Measurements from ENCODE around the gene DNASE1.
"Not testable (repeated sequence)": the region's sequence is repeated elsewhere in the genome, so short reads cannot be mapped to it uniquely, and the experiment has no call there.

Gene DNASE1

DNA sequence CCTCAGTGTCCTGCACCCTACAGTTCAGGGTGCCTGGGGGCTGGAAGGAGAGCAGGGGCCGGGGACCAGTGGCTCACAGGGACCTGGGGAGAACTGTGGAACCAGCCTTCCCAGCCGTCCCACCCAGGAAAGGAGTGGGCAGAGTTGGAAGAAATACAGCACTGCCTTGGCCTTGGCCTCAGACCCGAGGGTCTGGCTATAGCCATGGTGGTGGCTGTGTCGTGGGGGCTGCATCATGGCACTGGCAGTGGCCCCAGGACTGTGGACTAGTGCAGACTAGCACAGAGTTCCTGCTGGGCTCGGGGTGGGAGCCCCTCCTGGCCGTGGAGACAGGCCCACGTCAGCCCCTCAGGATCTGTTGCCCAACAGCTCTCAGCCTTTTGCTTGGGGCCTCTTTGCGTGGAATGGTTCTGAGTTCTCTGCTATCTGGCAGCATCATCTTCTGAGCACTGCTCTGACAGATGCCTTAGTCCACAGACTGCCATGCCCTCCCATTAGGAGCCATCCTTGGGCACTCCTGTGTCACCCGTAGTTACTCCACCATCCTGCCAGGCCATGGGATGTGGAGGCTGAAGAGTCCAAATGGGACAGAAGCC is 12.6 kb upstream of the DNASE1 start:
- DNase-seq: no peak

DNA sequence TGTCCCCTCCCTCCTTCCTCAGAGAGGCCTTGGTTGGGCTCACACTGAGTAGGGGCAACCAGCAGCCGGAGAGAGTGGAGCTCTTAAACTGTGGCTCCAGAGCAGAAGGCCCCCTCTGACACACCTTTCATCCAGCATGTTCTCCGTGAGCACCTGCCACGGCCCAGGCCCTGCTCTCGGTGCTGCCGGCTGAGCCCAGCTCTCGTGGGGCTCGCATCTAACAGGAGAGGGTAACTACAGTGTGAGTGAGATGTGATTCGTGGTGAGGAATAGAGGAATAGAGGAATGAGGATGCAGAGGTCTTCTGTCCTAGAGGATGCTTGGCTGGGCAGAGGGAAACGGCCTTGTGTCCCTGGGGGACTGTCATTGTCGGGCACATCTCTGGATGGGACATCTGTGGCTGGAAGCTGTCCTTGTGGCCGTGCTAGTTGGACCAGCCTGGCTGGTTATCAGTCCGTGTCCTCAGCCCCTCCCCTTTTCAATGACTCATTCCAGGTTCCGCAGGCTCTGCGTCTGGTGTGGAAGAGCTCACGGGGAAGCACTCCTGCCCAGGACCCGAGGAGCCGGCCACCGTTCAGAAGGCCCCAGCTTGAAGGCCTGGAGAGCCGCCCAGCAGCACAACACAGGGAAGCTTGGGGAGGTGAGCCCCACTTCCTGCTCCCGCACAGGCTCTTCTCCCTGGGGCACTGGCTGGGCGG is 11.9 kb upstream of the DNASE1 start:
- DNase-seq: no peak

DNA sequence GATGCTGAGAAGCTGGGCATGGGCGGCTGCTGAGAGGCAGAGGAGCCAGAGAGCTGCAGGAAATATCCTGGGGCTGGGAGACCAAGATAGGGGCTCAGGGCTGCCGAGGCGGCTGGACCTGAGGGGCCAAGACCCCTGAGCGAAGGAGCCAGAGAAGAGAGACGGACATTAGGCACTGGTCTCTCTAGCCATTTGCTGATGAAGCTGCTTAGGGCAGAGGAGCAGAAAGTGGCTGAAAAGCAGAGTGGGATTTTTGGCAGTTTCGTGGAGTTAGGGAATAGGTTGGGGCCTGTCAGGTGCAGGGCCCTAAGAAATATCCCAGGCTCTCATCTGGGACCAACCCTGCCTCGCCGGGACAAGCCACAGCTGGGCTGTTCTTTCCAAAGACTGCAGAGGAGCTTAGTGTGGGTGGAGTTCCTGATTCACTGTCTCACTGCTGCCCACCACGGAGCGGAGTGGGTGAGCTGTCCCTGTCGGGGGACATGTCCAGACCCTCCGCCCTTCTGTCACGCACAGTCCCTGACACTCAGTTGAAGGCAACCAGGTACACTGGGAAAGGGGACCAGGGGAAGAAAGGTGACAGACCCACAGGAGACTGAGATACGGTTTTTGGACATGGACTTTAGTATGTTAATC is 11.3 kb upstream of the DNASE1 start:
- no peak for DNase-seq

DNA sequence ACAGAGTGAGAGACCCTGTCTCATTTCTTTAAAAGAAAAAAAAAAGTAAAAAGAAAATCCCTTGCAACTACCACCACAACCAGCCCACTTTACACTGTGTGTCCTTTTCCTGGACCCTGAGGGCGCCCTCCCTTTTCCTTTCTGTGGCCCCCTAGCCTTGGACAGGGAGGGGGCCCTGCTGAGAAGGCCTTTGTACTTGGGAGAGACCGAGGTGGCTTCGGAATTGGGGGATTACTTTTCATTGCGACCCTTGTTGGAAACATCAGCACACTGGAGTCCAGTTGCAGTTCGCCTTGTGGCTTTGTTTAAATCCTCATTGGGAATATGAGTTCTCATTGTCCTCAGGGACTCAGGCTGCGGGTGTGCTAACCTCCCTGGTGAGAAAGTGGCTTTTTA is 9.4 kb upstream of the DNASE1 start:
- no peak for DNase-seq

DNA sequence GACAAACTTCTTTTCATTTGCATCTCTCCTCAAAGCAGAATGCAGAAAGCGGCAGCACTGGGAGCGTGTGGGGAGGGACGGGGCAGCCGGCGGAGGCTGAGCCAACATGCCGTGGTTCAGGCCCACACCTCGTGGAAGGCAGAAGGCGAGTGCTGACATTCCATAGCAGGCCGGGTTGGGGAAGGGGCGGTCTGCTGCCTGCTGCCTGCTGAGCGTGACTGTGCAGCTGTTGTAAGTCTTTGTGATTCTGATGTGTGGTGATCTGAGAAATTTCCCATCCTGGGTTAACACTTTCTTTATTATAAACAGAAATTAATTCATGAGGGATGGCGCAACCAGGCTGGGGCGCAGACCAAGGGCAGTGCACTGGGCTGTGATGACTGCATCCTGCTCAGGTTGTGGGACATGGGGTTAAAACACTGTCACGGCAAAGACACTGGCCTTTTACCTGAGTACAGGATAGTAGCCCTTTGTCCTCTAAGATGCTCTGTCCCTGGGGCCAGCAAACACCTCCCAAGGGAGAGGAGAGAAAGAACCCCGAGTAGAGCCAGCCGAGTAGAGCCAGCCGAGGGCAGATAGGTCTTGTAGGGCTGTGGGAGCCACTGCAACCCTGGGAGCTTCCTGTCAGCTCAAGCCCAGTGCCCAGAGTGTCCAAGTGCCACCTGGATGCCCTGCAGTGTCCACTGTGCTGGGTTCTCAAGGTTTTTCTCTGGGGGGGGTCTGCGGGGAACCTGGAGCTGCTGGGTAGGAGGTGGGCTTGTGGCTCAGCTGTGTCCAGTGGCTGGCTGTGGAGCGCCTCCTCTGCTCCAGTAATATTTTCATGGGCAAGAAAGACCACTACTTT is 8.8 kb upstream of the DNASE1 start:
- DNase-seq: no peak

DNA sequence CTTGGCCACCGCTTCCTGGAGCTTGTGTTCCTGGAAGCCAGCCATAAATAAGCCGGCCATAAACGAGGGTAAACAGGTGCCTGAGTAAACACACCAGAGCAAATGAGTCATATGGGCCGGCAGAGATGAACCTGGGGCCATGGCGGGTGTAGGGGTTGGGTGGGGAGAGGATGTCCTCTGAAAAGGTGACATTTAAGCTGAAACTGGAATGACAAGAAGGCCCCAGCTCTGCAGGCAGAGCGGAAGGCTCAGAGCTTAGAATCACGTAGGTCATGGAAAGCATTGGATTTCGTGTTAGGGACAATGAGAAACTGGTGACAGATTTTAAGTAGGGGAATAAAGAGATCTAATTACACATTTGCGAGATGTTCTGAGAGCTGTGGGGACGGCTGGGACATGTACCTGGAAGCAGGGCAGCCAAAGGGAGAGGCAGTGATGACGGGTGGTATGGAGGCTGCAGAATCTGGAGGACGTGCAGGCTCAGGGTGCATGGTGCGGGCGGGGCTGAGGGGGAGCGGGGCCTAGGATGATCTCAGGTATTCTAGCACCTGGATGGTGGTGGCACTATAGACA is 8.1 kb upstream of the DNASE1 start:
- DNase-seq: peak; percentile 62

DNA sequence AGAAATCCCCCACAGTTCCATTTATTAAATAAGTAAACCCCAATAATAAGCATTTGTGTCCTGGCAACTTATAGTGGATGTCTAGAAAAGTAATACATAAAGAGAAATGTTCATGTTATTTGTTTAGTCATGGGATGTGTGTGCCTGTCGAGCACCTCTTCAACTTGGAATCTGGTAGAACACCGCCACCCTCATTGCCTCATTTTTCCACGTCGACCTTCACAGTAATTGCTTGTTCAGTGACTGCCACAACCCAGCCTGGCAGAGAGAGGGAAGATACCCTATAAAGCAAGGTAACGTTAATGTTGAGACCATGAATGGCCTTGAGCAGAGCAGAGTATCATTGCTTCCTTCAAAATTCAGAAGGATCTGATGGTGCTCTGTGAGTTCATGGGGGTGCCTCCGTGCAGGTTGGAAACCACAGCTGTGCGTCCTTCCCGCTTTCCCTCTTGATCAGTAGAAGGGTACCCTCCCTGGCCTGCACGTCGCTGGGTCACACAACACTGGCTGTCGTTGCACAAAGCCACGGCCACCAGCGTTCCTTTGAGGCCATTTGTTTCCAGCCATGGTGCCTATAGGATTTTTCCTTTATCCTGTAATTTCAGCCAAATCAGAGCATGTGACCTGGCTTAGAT is 3.7 kb upstream of the DNASE1 start:
- no peak for DNase-seq

DNA sequence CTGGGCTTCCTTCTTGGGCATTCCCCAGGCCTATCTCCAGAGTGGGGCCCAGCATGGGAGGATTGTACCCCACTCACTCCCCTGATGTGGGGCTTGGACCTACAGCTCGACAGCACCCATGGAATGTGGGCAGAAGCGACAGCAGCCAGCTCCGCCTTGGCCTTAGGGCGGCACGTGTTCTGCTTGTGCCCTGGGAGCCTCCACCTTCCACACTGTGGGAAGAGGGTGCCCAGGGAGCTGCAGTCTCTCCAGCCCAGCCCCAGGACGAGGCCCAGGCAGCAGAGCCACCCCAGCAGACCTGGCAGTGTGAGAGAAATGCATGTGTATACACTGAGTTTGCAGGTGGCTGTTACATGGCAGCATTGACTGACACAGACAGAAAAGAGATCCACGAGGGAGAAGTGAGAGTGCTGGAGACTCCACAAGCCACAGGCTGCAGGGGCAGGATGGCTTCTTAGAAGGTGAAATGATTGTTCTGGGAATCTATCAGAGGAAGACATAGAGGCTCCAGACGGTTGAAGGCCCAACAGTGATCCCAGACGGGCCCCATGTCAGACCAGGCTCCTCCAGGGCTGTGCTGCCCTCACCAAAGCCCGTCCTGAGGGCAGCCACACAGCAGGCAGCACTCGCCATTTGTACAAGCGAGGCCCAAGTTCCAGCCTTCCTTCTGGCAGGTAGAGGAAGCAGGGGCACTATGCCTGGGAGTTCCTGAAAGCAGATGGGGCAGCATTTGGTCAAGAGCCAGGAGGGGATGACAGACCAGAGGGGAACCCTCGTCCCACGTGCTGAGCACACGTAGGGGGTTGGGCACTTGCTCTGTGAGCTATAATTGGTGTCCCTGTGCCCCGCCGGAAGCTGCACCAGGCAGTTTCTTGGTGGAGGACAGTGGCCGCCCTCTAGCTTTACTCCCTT is 2.8 kb upstream of the DNASE1 start:
- no peak for DNase-seq

DNA sequence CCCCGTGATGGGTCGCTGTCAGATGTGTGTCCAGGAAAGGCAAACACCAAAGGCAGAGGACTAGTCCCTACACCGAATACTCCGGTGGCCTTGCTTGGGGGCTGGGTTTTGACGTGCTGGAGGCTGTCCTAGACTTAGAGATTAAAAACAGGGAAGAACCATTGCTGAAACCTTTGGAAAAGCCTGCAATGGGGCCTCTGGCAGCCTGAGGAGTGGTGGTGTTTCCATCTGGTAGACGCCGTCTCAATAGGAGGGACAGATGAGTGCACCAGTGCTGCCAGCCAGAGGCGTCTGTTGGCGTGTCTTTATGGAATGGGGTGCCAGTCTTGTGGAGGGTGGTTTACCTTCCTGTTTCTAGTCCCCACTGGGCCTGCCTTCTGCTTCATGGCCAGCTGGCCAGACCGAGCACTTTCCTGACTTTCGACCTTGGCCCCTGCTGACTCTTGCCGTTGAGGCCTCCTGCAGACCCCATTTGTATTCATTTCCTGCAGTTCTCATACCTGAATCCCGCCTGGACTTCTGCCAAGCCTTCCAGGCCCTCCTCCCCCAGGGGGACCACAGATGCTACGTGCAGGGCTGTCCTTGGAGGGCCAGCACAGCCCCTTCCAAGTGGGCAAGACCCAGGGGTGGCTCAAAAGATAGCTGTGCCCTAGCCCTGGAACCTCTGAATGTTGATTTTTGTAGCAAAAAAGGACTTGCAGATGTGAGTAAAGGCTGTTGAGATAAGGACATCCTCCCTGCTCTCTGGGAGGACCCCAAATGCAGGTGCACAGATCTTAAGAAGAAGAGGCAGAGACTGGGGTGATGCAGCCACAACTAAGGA is 1.9 kb upstream of the DNASE1 start:
- no peak for DNase-seq

DNA sequence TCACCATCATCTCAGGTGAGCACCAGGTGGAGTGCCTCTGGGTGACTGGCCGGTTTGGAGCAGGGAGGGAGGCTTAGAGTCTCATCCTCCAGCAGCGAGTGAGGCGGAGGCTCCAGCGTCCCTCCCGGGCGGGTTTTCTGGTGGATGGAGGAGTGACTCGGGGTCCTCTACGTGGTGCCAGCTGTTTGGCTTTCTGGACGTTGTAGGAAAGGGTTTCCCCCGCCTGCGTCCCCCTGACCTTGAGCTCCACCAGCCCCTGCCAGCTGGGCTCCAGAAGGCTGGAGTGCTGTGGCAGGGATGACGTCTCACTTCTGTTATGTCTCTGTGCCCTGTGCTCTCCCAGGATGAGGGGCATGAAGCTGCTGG is 522 bp downstream of the DNASE1 start:
- no peak for DNase-seq

DNA sequence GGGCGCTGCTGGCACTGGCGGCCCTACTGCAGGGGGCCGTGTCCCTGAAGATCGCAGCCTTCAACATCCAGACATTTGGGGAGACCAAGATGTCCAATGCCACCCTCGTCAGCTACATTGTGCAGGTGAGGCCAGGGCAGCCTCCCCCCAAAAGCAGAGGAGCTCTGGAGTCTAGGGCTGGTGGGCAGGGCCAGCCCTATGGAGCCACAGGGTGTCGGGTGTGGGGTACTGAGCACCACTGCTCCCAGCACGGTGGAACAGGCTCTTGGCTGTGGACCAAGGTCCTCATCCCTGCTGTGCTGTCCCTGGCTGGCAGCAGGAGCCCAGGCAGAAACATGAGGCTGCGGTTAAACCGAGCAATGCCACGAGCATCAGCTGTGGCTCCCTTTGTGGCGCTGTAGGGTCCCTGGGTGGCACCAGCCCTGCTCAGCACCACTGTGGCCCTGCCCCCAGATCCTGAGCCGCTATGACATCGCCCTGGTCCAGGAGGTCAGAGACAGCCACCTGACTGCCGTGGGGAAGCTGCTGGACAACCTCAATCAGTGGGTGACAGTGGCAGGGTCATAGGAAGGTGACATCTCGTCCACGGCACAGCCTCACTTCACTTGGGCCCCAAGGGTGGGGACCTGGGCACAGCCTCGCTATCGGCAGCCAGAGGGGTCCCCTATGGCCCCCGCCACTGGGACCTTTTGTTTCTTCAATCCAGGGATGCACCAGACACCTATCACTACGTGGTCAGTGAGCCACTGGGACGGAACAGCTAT is 1.1 kb downstream of the DNASE1 start:
- DNase-seq: no peak

DNA sequence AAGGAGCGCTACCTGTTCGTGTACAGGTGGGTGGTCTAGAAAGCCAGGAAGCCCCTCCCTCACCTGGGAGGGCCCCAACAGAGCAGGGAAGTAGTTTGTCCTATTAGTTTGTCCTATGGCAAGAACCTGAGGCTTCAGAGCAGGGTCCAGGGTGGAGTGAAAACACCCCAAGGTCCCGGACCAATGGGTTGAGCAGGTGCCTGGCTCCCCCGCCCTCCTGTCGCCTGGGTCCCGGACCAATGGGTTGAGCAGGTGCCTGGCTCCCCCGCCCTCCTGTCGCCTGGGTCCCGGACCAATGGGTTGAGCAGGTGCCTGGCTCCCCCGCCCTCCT is 1.6 kb downstream of the DNASE1 start:
- not testable (repeated sequence) for DNase-seq

DNA sequence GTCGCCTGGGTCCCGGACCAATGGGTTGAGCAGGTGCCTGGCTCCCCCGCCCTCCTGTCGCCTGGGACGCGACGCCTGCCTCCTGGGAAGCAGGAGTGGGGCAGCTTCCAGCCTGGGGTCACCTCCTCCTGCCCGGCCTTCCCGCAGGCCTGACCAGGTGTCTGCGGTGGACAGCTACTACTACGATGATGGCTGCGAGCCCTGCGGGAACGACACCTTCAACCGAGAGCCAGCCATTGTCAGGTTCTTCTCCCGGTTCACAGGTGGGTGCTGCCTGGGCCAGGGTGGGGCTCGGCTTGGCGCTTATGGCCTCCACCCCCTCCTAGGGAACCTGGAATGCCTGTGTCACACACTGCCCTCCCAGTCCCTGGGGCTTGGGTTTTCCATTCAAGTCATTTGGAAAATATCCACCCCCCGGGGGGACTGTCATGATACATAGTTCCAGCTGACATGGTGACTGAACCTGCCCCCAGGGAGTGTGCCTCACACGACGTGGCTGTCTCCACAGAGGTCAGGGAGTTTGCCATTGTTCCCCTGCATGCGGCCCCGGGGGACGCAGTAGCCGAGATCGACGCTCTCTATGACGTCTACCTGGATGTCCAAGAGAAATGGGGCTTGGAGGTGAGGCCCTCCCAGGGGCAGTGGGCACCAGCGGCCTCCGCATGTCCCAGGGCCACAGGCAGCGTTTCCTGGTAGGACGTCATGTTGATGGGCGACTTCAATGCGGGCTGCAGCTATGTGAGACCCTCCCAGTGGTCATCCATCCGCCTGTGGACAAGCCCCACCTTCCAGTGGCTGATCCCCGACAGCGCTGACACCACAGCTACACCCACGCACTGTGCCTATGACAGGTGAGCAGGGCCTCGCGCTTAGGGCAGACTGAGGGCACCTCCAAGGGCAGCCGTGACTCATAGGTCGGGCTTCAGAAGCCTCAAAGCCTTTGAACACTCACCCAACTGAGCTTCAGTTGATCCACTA is 2.3 kb downstream of the DNASE1 start:
- no peak for DNase-seq

DNA sequence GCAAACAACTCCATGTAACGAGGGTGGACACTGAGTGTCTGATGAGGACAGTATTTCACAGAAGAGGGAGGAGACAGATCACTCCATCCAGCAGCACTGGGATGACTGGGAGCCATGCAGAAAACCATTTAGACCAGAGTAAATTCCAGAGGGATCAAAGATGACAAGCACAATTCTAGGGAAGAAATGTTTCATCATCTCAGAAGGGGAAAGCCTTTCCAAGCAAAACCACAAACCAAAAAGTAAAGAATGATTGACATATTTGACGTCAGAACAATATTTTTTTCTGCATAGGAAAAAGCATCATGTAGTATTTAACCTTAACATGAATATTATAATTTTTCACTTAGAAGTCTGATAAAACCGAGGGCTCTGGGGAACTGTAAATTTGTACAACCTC is 4.8 kb downstream of the DNASE1 start:
- no peak for DNase-seq

DNA sequence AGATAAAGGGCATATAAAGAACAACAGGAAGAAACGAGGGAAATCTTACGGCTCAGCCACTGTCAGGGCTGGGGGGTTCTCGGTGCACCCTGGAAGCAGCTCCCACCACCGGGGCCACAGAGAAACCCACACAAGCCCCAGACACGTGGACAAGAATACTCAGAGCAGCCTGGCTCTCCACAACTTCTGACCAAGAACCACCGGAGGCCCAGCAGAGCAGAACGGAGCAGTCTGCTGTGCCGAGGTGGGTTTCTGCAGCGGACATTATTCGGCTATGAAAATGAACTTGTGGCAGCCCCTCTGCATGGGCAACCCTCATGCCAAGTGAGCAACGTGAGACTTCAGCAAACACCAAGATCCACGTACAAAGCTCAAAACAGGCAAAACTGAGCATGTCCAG is 6.8 kb downstream of the DNASE1 start:
- DNase-seq: no peak

DNA sequence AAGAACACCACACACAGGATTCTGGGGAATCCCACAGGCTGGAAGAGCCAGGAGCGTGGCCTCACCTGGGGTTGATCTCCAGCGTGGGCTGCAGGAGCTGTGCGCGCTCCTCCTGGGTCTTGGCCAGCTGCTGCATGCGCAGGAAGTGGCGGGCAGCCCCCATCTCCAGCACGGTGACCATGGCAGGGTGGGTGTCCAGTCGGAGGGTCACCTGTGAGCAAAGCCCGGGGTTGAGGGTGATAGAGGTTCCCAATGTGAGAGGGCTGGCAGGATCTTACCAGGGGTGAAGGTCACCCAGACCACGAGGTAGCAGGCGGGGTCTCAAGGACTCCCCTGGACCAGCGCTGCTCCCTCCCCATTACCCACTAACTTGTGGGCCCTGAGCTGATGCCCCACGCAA is 7.4 kb downstream of the DNASE1 start:
- no peak for DNase-seq

DNA sequence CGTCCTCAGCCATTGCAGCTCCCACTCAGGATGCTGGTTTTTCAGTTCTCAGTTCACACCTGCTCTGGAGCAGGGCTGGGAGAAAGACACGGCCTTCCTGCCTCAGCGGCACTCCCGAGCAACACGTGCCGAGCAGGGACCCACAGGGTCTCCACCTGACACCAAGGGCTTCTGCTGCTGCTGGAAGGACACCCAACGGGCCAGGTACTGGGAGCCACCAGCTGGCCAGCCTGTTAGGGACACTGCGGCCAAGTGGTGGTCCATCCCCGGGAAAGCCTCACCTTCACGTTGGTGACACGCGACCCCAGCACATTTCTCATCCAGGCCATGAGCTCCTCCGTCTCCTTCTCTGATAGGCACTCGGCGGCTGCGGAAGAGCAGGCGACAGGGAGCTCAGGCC is 8.1 kb downstream of the DNASE1 start:
- no peak for DNase-seq

DNA sequence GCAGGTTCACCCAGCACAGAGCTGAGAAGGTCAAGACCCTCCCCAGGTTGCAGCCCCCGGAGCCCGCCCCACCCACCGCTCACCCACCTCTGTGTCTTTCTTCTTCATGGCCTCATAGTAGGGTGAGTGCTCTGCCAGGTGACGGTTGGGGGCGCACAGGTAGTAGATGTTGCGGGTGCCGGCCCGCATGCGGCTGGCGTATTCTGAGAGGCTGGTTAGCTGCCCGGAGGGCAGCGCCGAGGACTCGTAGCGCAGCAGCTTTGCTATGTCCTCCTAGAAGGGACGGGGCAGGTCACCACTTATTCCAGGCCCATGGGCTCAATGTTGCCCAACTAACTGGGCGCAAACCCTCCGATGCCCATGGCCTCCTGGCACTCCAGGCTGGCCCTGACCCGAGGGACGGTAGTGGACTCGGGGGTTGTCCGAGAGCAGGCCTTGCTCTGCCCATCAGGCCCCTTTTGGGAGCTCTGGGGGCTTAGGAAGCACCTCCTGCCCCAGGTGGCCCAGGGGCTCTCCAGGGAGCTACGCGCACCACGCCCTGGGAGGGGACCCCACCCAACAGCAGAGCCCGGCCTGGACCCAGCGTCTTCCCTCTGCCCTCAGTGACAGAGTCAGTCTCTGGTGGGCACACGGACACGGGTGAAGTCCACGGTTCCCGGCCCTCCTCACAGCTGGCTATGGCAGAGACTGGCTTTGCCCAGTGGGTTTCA is 9.9 kb downstream of the DNASE1 start:
- DNase-seq: no peak
